CD4-positive, alpha-beta T cell (primary cell): ENCODE measurements around the gene ZNF211. TPM values are rescaled to one million over a fixed set of nuclear protein-coding genes. Genes with fewer than 3 reads are reported as not detected.

Experiments used
- ATAC-seq: fragments of 200-7000 bp; cut with Tn5 transposase; one replicate; pipeline ENCODE4 v1.10.0; 2022; ENCODE audit warnings: mild to moderate bottlenecking; ENCODE audit not compliant: poor library complexity
- CTCF ChIA-PET: fragments of 350-600 bp; sonication (Branson Sonifier 250); formaldehyde crosslinking; loops from one replicate; lab custom pipeline; 2021; ENCODE audit warnings: antibody characterized with exemption, inconsistent platforms; lab: Charles Lee
- POLR2A ChIA-PET: fragments of 350-600 bp; sonication (Branson Sonifier 250); formaldehyde crosslinking; loops from one replicate; lab custom pipeline; 2021; ENCODE audit warnings: antibody characterized with exemption, inconsistent platforms; lab: Charles Lee
- DNase-seq, 14 experiments: peaks; one replicate each; pipeline ENCODE4 v3.0.0-alpha.2; 2013 to 2020; ENCODE audit warnings: mixed read lengths in 2 of 14
- H3K27ac ChIP-seq, 2 donors: one replicate each; pipeline versions ENCODE4 v1.5.1 to v1.7.0; 2013; ENCODE audit warnings: low read length in 2 of 2, low read depth in 1 of 2, mild to moderate bottlenecking in 1 of 2
- H3K27me3 ChIP-seq, 2 experiments: 1 replicate in 1 of 2; 2 replicates in 1 of 2; pipeline versions ENCODE4 v1.6.1 to v1.7.0; 2013; ENCODE audit warnings: low read length in 2 of 2, control low read depth in 1 of 2, mild to moderate bottlenecking in 1 of 2, moderate library complexity in 1 of 2; ENCODE audit not compliant: insufficient read depth in 2 of 2, control insufficient read depth in 1 of 2
- H3K36me3 ChIP-seq: one replicate; pipeline ENCODE4 v1.6.1; 2013; ENCODE audit warnings: low read length, control low read depth; ENCODE audit not compliant: insufficient read depth
- H3K4me1 ChIP-seq: one replicate; pipeline ENCODE4 v1.6.1; 2013; ENCODE audit warnings: low read length, control low read depth; ENCODE audit not compliant: insufficient read depth
- H3K4me3 ChIP-seq: one replicate; pipeline ENCODE4 v1.5.1; 2013; ENCODE audit warnings: mild to moderate bottlenecking, low read length, moderate library complexity
- H3K9me3 ChIP-seq, 2 experiments: 1 replicate in 1 of 2; 2 replicates in 1 of 2; pipeline versions ENCODE4 v1.6.1 to v1.7.0; 2013; ENCODE audit warnings: low read length in 2 of 2, mild to moderate bottlenecking in 2 of 2, control low read depth in 1 of 2, moderate library complexity in 1 of 2; ENCODE audit not compliant: control insufficient read depth in 1 of 2, insufficient read depth in 1 of 2
- H3K27ac Mint-ChIP-seq: one replicate; pipeline ENCODE4 v1.8.0; 2020; ENCODE audit warnings: mixed read lengths
- H3K27me3 Mint-ChIP-seq: one replicate; pipeline ENCODE4 v1.8.0; 2021; ENCODE audit warnings: mixed read lengths
- H3K36me3 Mint-ChIP-seq: one replicate; pipeline ENCODE4 v1.8.0; 2021; ENCODE audit warnings: low read depth, mixed read lengths
- H3K4me1 Mint-ChIP-seq: one replicate; pipeline ENCODE4 v1.8.0; 2021; ENCODE audit warnings: low read depth, mixed read lengths
- H3K4me3 Mint-ChIP-seq: one replicate; pipeline ENCODE4 v1.8.0; 2020; ENCODE audit warnings: mild to moderate bottlenecking, mixed read lengths
- H3K9me3 Mint-ChIP-seq: one replicate; pipeline ENCODE4 v1.8.0; 2020; ENCODE audit warnings: mixed read lengths
- CTCF ChIP-seq: fragments of 200-600 bp; IDR thresholded peaks from one replicate; pipeline ENCODE4 v1.8.0; 2022; ENCODE audit warnings: antibody characterized with exemption, mild to moderate bottlenecking
- intact Hi-C, 2 experiments: fragments of 100-400 bp; cut with DNase I in 1 of 2; cut with micrococcal nuclease in 1 of 2; formaldehyde crosslinking; loops; one replicate each; pipeline versions ENCODE4 v1.15.1 to v1.9.0; 2023 to 2025; cut with DNase I, micrococcal nuclease
- total RNA-seq, 174 experiments: library from RNA in 2 of 174; stranded (reverse) in 2 of 174; gene quantifications; one replicate each; pipeline ENCODE4 v1.2.3 and lab custom pipeline; 2021 to 2026

The ZNF211 gene
- total RNA-seq, 2 experiments from 2014 or later: 29.3 to 30.5 TPM

- intact Hi-C loops: loop anchor here in 1 of 2 experiments (5.0 kb wide), 1 partner anchor 86 kb away; no protein-coding TSS in a partner anchor
- ChIA-PET CTCF (no interaction called here), POLR2A (no interaction called here)
- Histone ChIP-seq H3K27me3 (no peaks in the 10 kb centered on the region), H3K4me3 (no peak overlapping the region), H3K27ac (no peak overlapping the region), H3K9me3 (peaks cover 67 to 87% of the 10 kb centered on the region in 2 experiments), H3K36me3 (peaks cover 45% of the 10 kb centered on the region), H3K4me1 (peaks cover 20% of the 10 kb centered on the region)
- H3K27me3 Mint-ChIP-seq: no peaks in the 10 kb centered on the region
- peaks cover 38% of the 10 kb centered on the region for H3K9me3 Mint-ChIP-seq
- DNase-seq (no peak), ATAC-seq (no peak)
- no peak for TF ChIP-seq CTCF
- peaks cover 92% of the 10 kb centered on the region for H3K36me3 Mint-ChIP-seq
- peaks cover 38% of the 10 kb centered on the region for H3K4me1 Mint-ChIP-seq
- H3K4me3 Mint-ChIP-seq: no peak overlapping the region
- no peak overlapping the region for H3K27ac Mint-ChIP-seq
Observed at GRCh38 chr19:57686727-57687126, 53.8 kb downstream of the ZNF211 start.

- H3K27ac Mint-ChIP-seq: no peak overlapping the region
- ChIA-PET CTCF (no interaction called here), POLR2A (no interaction called here)
- no peak overlapping the region for H3K4me3 Mint-ChIP-seq
- intact Hi-C loops: loop anchor here in 1 of 2 experiments (5.0 kb wide), 1 partner anchor 85 kb away; no protein-coding TSS in a partner anchor
- Histone ChIP-seq H3K4me1 (peaks cover 16% of the 10 kb centered on the region), H3K4me3 (no peak overlapping the region), H3K36me3 (peaks cover 45% of the 10 kb centered on the region), H3K27ac (no peak overlapping the region), H3K9me3 (peaks cover 64 to 87% of the 10 kb centered on the region in 2 experiments), H3K27me3 (no peaks in the 10 kb centered on the region)
- H3K4me1 Mint-ChIP-seq: peaks cover 30% of the 10 kb centered on the region
- peaks cover 35% of the 10 kb centered on the region for H3K9me3 Mint-ChIP-seq
- peaks cover 85% of the 10 kb centered on the region for H3K36me3 Mint-ChIP-seq
- DNase-seq: no peak
- H3K27me3 Mint-ChIP-seq: no peaks in the 10 kb centered on the region
- no peak for ATAC-seq
- TF ChIP-seq CTCF: no peak
Observed at GRCh38 chr19:57687363-57688010, 54.5 kb downstream of the ZNF211 start.

- no peak for TF ChIP-seq CTCF
Observed at GRCh38 chr19:57688011-57688763, 55.2 kb downstream of the ZNF211 start.

More at GRCh38 chr19:57688011-57688763, 55.2 kb downstream of the ZNF211 start:
- ChIA-PET POLR2A (no interaction called here), CTCF (no interaction called here)
- Mint-ChIP-seq H3K27me3 (no peaks in the 10 kb centered on the region), H3K4me1 (peaks cover 23% of the 10 kb centered on the region), H3K4me3 (no peak overlapping the region), H3K9me3 (peaks cover 34% of the 10 kb centered on the region), H3K36me3 (peaks cover 85% of the 10 kb centered on the region), H3K27ac (no peak overlapping the region)
- peaks cover 65 to 87% of the 10 kb centered on the region in 2 experiments for H3K9me3 ChIP-seq
- H3K4me1 ChIP-seq: peaks cover 9% of the 10 kb centered on the region
- H3K27me3 ChIP-seq: no peaks in the 10 kb centered on the region
- no peak overlapping the region for H3K27ac ChIP-seq
- H3K36me3 ChIP-seq: peaks cover 46% of the 10 kb centered on the region
- no peak overlapping the region for H3K4me3 ChIP-seq
- DNase-seq: no peak
- no peak for ATAC-seq
- intact Hi-C loops: loop anchor here in 1 of 2 experiments (5.0 kb wide), 1 partner anchor 84 kb away; no protein-coding TSS in a partner anchor
